HEK293T (cell line): ENCODE data around the gene CCDC86.

Source experiments
- CTCF ChIA-PET: fragments of 350-600 bp; formaldehyde crosslinking; extraction: SDS; loops from one replicate; lab custom pipeline; 2021; ENCODE audit warnings: antibody characterized with exemption, inconsistent platforms; lab: Yijun Ruan, JAX
- POLR2A ChIA-PET: fragments of 350-600 bp; formaldehyde crosslinking; extraction: SDS; loops from one replicate; lab custom pipeline; 2020; ENCODE audit warnings: antibody characterized with exemption, inconsistent platforms; lab: Yijun Ruan, JAX
- DNase-seq: peaks from one replicate; pipeline ENCODE4 v3.0.0; 2012; ENCODE audit warnings: mixed read lengths; ENCODE audit errors: extremely low spot score
- ARNT ChIP-seq: fragments of 450-650 bp; IDR thresholded peaks from 2 replicates; pipeline ENCODE4 v1.6.1; 2017; ENCODE audit warnings: mild to moderate bottlenecking
- BHLHE40 ChIP-seq: fragments of 450-650 bp; IDR thresholded peaks from 2 replicates; pipeline ENCODE4 v1.6.1; 2016; ENCODE audit warnings: mild to moderate bottlenecking, moderate library complexity, borderline replicate concordance
- CTBP1 ChIP-seq: fragments of 450-650 bp; IDR thresholded peaks from 2 replicates; pipeline ENCODE4 v1.6.1; 2016; ENCODE audit warnings: borderline replicate concordance
- ELF4 ChIP-seq: fragments of 450-650 bp; IDR thresholded peaks from 2 replicates; pipeline ENCODE4 v1.6.1; 2017; ENCODE audit warnings: antibody characterized with exemption
- FOXA1 ChIP-seq: fragments of 450-650 bp; IDR thresholded peaks from 2 replicates; pipeline ENCODE4 v1.6.1; 2016; ENCODE audit warnings: mild to moderate bottlenecking
- FOXK2 ChIP-seq: fragments of 450-650 bp; IDR thresholded peaks from 2 replicates; pipeline ENCODE4 v1.6.1; 2016; ENCODE audit warnings: mild to moderate bottlenecking
- FOXM1 ChIP-seq: fragments of 450-650 bp; IDR thresholded peaks from 2 replicates; pipeline ENCODE4 v1.6.1; 2017; ENCODE audit warnings: mild to moderate bottlenecking, borderline replicate concordance
- HDGF ChIP-seq: fragments of 450-650 bp; IDR thresholded peaks from 2 replicates; pipeline ENCODE4 v1.6.1; 2017; ENCODE audit warnings: antibody characterized with exemption, borderline replicate concordance
- L3MBTL2 ChIP-seq: fragments of 450-650 bp; conservative IDR thresholded peaks from 2 replicates; pipeline ENCODE4 v1.6.1; 2016; ENCODE audit warnings: mild to moderate bottlenecking
- LEF1 ChIP-seq: fragments of 450-650 bp; IDR thresholded peaks from 2 replicates; pipeline ENCODE4 v1.6.1; 2017; ENCODE audit warnings: mild to moderate bottlenecking, borderline replicate concordance
- NFRKB ChIP-seq: fragments of 450-650 bp; IDR thresholded peaks from 2 replicates; pipeline ENCODE4 v1.6.1; 2016; ENCODE audit warnings: mild to moderate bottlenecking, moderate library complexity
- PKNOX1 ChIP-seq: fragments of 450-650 bp; IDR thresholded peaks from 2 replicates; pipeline ENCODE4 v1.6.1; 2016
- SP1 ChIP-seq: fragments of 450-650 bp; IDR thresholded peaks from 2 replicates; pipeline ENCODE4 v1.6.1; 2017
- SUZ12 ChIP-seq: fragments of 450-650 bp; IDR thresholded peaks from 2 replicates; pipeline ENCODE4 v1.6.1; 2016; ENCODE audit warnings: mild to moderate bottlenecking
- TARDBP ChIP-seq: fragments of 450-650 bp; IDR thresholded peaks from 2 replicates; pipeline ENCODE4 v1.6.1; 2016
- ZNF384 ChIP-seq: fragments of 450-650 bp; IDR thresholded peaks from 2 replicates; pipeline ENCODE4 v1.6.1; 2016

Gene CCDC86

GRCh38 chr11:60858731-60859464 is 17.0 kb downstream of the CCDC86 start:
- no peak for TF ChIP-seq SUZ12
- no peak for TF ChIP-seq ZNF384
- TF ChIP-seq SP1 = no peak
- TF ChIP-seq BHLHE40 = no peak
- TF ChIP-seq CTBP1 = no peak
- no peak for TF ChIP-seq ELF4
- no peak for TF ChIP-seq FOXK2
- TF ChIP-seq TARDBP = no peak
- no peak for TF ChIP-seq NFRKB
- POLR2A ChIA-PET = no interaction called here
- CTCF ChIA-PET = interaction anchor here (1.3 kb wide), 1 partner anchor 40 kb away, joined by 3 read pairs; no protein-coding TSS in a partner anchor
- no peak for DNase-seq

- ChIA-PET CTCF (no interaction called here), POLR2A (no interaction called here)
- no peak for DNase-seq
- no peak for TF ChIP-seq SP1
Observed at GRCh38 chr11:60859616-60860250, 17.8 kb downstream of the CCDC86 start.

GRCh38 chr11:60860943-60861342 is 19.0 kb downstream of the CCDC86 start:
- no peak for DNase-seq
- POLR2A ChIA-PET = no interaction called here
- no peak for TF ChIP-seq NFRKB
- TF ChIP-seq SP1 = no peak
- TF ChIP-seq PKNOX1 = no peak
- TF ChIP-seq LEF1 = no peak
- no peak for TF ChIP-seq ELF4
- no peak for TF ChIP-seq FOXA1
- no peak for TF ChIP-seq BHLHE40
- TF ChIP-seq L3MBTL2 = no peak
- TF ChIP-seq FOXK2 = no peak
- no peak for TF ChIP-seq ARNT
- TF ChIP-seq ZNF384 = no peak
- TF ChIP-seq CTBP1 = no peak
- TF ChIP-seq SUZ12 = no peak
- no peak for TF ChIP-seq HDGF
- no peak for TF ChIP-seq FOXM1
- CTCF ChIA-PET = no interaction called here

- CTCF ChIA-PET = no interaction called here
- no peak for TF ChIP-seq L3MBTL2
- no peak for TF ChIP-seq BHLHE40
- TF ChIP-seq FOXM1 = no peak
- TF ChIP-seq SUZ12 = no peak
- no peak for TF ChIP-seq FOXA1
- no peak for TF ChIP-seq TARDBP
- no peak for TF ChIP-seq CTBP1
- no peak for TF ChIP-seq ELF4
- no peak for TF ChIP-seq ZNF384
- TF ChIP-seq LEF1 = no peak
- no peak for TF ChIP-seq NFRKB
- TF ChIP-seq HDGF = no peak
- no peak for TF ChIP-seq PKNOX1
- TF ChIP-seq FOXK2 = no peak
- TF ChIP-seq SP1 = no peak
- POLR2A ChIA-PET = no interaction called here
- DNase-seq = no peak
Observed at GRCh38 chr11:60862171-60862570, 20.3 kb downstream of the CCDC86 start.

GRCh38 chr11:60863550-60864521 is 21.9 kb downstream of the CCDC86 start:
- ChIA-PET POLR2A (no interaction called here), CTCF (no interaction called here)
- TF ChIP-seq ELF4 (no peak), NFRKB (no peak), CTBP1 (no peak), HDGF (no peak), FOXA1 (no peak), ARNT (no peak), SUZ12 (no peak), FOXK2 (no peak), BHLHE40 (no peak)
- DNase-seq = no peak

GRCh38 chr11:60864856-60865513 is 23.1 kb downstream of the CCDC86 start:
- ChIA-PET CTCF (no interaction called here), POLR2A (no interaction called here)
- TF ChIP-seq SUZ12 = no peak
- TF ChIP-seq SP1 = no peak
- TF ChIP-seq ELF4 = no peak
- TF ChIP-seq ARNT = no peak
- no peak for TF ChIP-seq TARDBP
- no peak for DNase-seq
